HFFc6 (cell line): ENCODE measurements around the gene MTRF1. TPM values are rescaled to one million over a fixed set of nuclear protein-coding genes. Genes with fewer than 3 reads are reported as not detected.

Source experiments
- DNase-seq: peaks from one replicate; pipeline ENCODE4 v3.0.0-alpha.2; 2018
- H3K27ac Mint-ChIP-seq: 2 replicates; pipeline ENCODE4 v1.8.0; 2020; ENCODE audit warnings: mild to moderate bottlenecking, mixed read lengths
- H3K27me3 Mint-ChIP-seq: 2 replicates; pipeline ENCODE4 v1.8.0; 2021; ENCODE audit warnings: mild to moderate bottlenecking, moderate library complexity, mixed read lengths; ENCODE audit not compliant: insufficient read depth
- H3K36me3 Mint-ChIP-seq: 2 replicates; pipeline ENCODE4 v1.8.0; 2021; ENCODE audit warnings: low read depth, mixed read lengths
- H3K4me1 Mint-ChIP-seq: 2 replicates; pipeline ENCODE4 v1.8.0; 2020; ENCODE audit warnings: low read depth, mixed read lengths
- H3K4me3 Mint-ChIP-seq: 2 replicates; pipeline ENCODE4 v1.8.0; 2020; ENCODE audit warnings: mild to moderate bottlenecking, moderate library complexity, mixed read lengths
- H3K9me3 Mint-ChIP-seq: 2 replicates; pipeline ENCODE4 v1.8.0; 2020; ENCODE audit warnings: mild to moderate bottlenecking, mixed read lengths
- CTCF ChIP-seq: fragments of 200-600 bp; sonication (generic); IDR thresholded peaks from 2 replicates; pipeline ENCODE4 v1.5.0; 2021; ENCODE audit warnings: antibody characterized with exemption, mild to moderate bottlenecking
- total RNA-seq, 6 experiments: library from RNA; stranded (reverse); fragmentation: NEBNext Ultra II Directional; extraction: Animal tissue kit (Norgen Biotek cat#: 25700); gene quantifications; 2 replicates in 1 of 6; 3 replicates in 5 of 6; pipeline ENCODE4 v1.2.3, GENCODE V29; 2021

MTRF1 gene
- total RNA-seq, 6 experiments from 2014 or later: 6.7 to 10.9 (median 9.3) TPM

DNA sequence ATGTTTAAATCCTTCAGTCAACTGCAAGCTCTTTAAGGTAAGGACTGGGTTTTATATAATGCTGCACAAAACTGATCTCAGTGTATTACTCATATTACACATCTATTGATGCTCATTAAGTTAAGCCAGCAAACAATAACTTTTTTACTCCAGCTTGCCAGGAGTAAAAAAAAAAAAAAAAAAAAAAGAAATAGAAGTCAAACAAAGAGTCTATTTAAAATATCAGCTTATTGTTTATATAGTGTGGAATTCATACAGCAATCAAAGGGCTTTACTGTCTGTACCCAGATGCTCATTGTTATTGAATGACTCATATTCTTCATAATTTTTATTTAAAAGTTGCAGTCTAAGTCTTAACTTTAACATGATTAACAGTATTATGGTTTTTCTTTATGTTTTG, 47.2 kb downstream of the MTRF1 start:
- Mint-ChIP-seq H3K4me3 (no peak overlapping the region), H3K27me3 (no peaks in the 10 kb centered on the region; the same call in 1 of the 2 replicates), H3K27ac (peak overlapping the region; percentile 36; the same call in 1 of the 2 replicates), H3K4me1 (peaks cover 37% of the 10 kb centered on the region), H3K9me3 (peaks cover 3% of the 10 kb centered on the region), H3K36me3 (peaks cover 3% of the 10 kb centered on the region; the same call in 1 of the 2 replicates)
- DNase-seq: no peak
- TF ChIP-seq CTCF: no peak

GRCh38 chr13:41213919-41214318, 49.5 kb downstream of the MTRF1 start:
- Mint-ChIP-seq H3K9me3 (peaks cover 10% of the 10 kb centered on the region), H3K36me3 (peaks cover 12% of the 10 kb centered on the region; the same call in 1 of the 2 replicates), H3K4me1 (peaks cover 17% of the 10 kb centered on the region), H3K4me3 (no peak overlapping the region), H3K27me3 (no peaks in the 10 kb centered on the region; the same call in 1 of the 2 replicates), H3K27ac (no peak overlapping the region)
- DNase-seq: no peak
- no peak for TF ChIP-seq CTCF

DNA sequence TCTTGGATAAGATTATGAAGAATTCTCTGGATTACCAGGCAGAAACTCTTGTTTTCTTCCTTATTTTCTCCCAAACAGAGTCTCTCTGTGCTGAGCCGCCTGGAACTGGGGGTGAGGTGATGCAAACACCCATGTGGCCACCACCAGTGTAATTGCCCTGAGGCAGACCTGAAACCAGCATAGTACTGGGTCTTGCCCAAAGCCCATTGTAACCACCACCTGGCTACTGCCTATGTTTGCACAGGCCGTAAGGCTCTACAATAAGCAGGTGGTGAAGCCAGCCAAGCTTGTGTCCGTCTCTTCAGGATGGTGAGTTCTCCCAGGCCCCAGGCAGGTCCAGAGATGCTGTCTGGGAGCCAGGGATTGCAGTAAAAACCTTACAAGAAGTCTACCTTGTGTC, 50.1 kb downstream of the MTRF1 start:
- Mint-ChIP-seq H3K36me3 (peaks cover 12% of the 10 kb centered on the region; the same call in 1 of the 2 replicates), H3K9me3 (peaks cover 10% of the 10 kb centered on the region), H3K27ac (no peak overlapping the region), H3K4me3 (no peak overlapping the region), H3K4me1 (peaks cover 17% of the 10 kb centered on the region), H3K27me3 (no peaks in the 10 kb centered on the region; the same call in 1 of the 2 replicates)
- DNase-seq: no peak
- no peak for TF ChIP-seq CTCF

DNA sequence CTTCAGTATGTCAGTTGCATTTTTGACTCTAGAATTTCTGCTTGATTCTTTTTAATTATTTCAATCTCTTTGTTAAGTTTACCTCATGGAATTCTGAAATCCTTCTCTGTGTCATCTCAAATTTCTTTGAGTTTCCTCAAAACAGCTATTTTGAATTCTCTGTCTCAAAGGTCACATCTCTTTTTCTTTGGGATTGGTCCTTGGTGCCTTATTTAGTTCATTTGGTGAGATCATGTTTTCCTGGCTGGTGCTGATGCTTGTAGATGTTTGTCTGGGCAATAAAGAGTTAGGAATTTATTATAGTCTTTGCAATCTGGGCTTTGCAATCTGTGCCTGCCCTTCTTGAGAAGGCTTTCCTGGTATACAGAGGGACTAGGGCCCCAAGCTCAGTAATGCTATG, 50.5 kb downstream of the MTRF1 start:
- peaks cover 12% of the 10 kb centered on the region; the same call in 1 of the 2 replicates for H3K36me3 Mint-ChIP-seq
- no peak overlapping the region for H3K4me3 Mint-ChIP-seq
- H3K9me3 Mint-ChIP-seq: peaks cover 14% of the 10 kb centered on the region
- peaks cover 17% of the 10 kb centered on the region for H3K4me1 Mint-ChIP-seq
- no peak for DNase-seq
- no peak for TF ChIP-seq CTCF
- no peak overlapping the region for H3K27ac Mint-ChIP-seq
- no peaks in the 10 kb centered on the region; the same call in 1 of the 2 replicates for H3K27me3 Mint-ChIP-seq

DNA sequence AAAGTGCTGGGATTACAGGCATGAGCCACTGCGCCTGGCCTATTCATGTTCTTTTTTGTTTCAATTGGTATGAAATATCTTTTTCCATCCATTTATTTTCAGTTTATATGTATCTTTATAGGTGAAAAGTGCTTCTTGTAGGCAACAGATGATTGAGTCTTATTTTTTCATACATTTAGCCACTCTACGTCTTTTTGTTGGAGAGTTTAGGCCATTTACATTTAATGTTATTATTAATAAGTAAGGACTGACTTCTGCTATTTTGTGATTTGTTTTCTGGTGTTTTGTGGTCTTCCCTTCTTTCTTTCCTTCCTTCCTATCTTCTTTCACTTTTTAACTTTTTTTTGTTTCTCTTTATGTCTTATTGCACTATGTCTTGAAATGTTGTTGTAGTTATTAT, 52.3 kb downstream of the MTRF1 start:
- peaks cover 18% of the 10 kb centered on the region for H3K9me3 Mint-ChIP-seq
- H3K4me3 Mint-ChIP-seq: no peak overlapping the region
- H3K4me1 Mint-ChIP-seq: peaks cover 10% of the 10 kb centered on the region
- TF ChIP-seq CTCF: no peak
- H3K27ac Mint-ChIP-seq: no peak overlapping the region
- peaks cover 12% of the 10 kb centered on the region; the same call in 1 of the 2 replicates for H3K36me3 Mint-ChIP-seq
- DNase-seq: no peak
- no peaks in the 10 kb centered on the region; the same call in 1 of the 2 replicates for H3K27me3 Mint-ChIP-seq

DNA sequence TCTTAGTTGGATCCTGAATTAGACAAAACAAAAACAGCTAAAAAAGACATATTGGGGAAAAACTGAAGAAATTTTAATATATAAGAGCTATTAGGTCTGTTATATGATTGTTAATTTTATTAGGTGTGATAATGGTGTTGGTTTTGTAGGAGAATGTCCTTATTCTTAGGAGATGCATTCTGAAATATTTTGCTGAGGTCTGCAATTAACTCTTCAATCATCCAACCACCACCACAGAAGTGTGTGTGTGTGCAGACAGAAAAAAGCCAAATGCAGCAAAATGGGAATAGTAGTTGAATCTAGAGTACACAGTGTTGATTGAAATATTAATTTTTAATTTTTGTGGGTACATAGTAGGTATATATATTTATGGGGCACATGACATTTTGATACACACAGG, 56.9 kb downstream of the MTRF1 start:
- H3K4me3 Mint-ChIP-seq: no peak overlapping the region
- no peak for DNase-seq
- peaks cover 18% of the 10 kb centered on the region for H3K9me3 Mint-ChIP-seq
- TF ChIP-seq CTCF: no peak
- H3K4me1 Mint-ChIP-seq: peaks cover 6% of the 10 kb centered on the region; the same call in 1 of the 2 replicates
- H3K27me3 Mint-ChIP-seq: no peaks in the 10 kb centered on the region; the same call in 1 of the 2 replicates
- no peak overlapping the region for H3K27ac Mint-ChIP-seq
- peaks cover 12% of the 10 kb centered on the region; the same call in 1 of the 2 replicates for H3K36me3 Mint-ChIP-seq
